Colonic mucosa (tissue), 4 donors: ENCODE measurements around the gene POLD1. TPM values are rescaled to one million over a fixed set of nuclear protein-coding genes. Genes with fewer than 3 reads are reported as not detected.
A peak's percentile ranks its signal among the peaks of the same experiment; 100 is the strongest.

Experiments
- DNase-seq: peaks from one replicate; pipeline ENCODE4 v3.0.0-alpha.2; 2020
- H3K27ac ChIP-seq: fragments of 200-600 bp; one replicate; pipeline ENCODE4 v1.8.0; 2021
- H3K27me3 ChIP-seq: fragments of 200-600 bp; one replicate; pipeline ENCODE4 v1.8.0; 2021
- H3K36me3 ChIP-seq: fragments of 200-600 bp; one replicate; pipeline ENCODE4 v1.8.0; 2021
- H3K4me1 ChIP-seq: fragments of 200-600 bp; one replicate; pipeline ENCODE4 v1.8.0; 2021; ENCODE audit warnings: mild to moderate bottlenecking
- H3K4me3 ChIP-seq: fragments of 200-600 bp; one replicate; pipeline ENCODE4 v1.8.0; 2021
- H3K9ac ChIP-seq, 2 donors: one replicate each; pipeline ENCODE4 v1.7.0; 2013; ENCODE audit warnings: control low read depth in 2 of 2, low read depth in 2 of 2, low read length in 2 of 2
- H3K9me3 ChIP-seq: fragments of 200-600 bp; one replicate; pipeline ENCODE4 v1.8.0; 2021
- CTCF ChIP-seq: fragments of 200-600 bp; IDR thresholded peaks from one replicate; pipeline ENCODE4 v1.8.0; 2022; ENCODE audit warnings: antibody characterized with exemption, mild to moderate bottlenecking
- intact Hi-C: fragments of 100-400 bp; cut with DNase I; formaldehyde crosslinking; loops from one replicate; pipeline ENCODE4 v1.14.1; 2022
- total RNA-seq, 2 donors: library from RNA; stranded (reverse); fragmentation: NEBNext Ultra II Directional in 1 of 2; extraction: Animal tissue kit (Norgen Biotek cat#: 25700) in 1 of 2; gene quantifications; one replicate each; pipeline ENCODE4 v1.2.1, GENCODE V29; 2021
- donor health status: healthy.
- donor health status: DM: no; HTN: no; CAD: no.
- donor health status: DM: no; HTN: no; CAD: no.

The POLD1 gene
- total RNA-seq, 2 donors from 2014 or later = 26.2 to 76.3 TPM

- intact Hi-C loops = no loop called here
- Histone ChIP-seq H3K4me3 (no peak overlapping the region), H3K4me1 (no peaks in the 10 kb centered on the region), H3K9me3 (no peaks in the 10 kb centered on the region), H3K27me3 (no peaks in the 10 kb centered on the region), H3K27ac (no peak overlapping the region), H3K9ac (no peak overlapping the region), H3K36me3 (no peaks in the 10 kb centered on the region)
- no peak for TF ChIP-seq CTCF
- DNase-seq = no peak
Observed at GRCh38 chr19:50362656-50363424, 21.3 kb upstream of the POLD1 start.

- no peaks in the 10 kb centered on the region for H3K36me3 ChIP-seq
- H3K4me3 ChIP-seq = no peak within 1 kb of the TSS
- H3K27ac ChIP-seq = no peak within 1 kb of the TSS
- TF ChIP-seq CTCF = no peak
- no peaks in the 10 kb centered on the region for H3K4me1 ChIP-seq
- no peaks in the 10 kb centered on the region for H3K27me3 ChIP-seq
- no peak within 1 kb of the TSS for H3K9ac ChIP-seq
- intact Hi-C loops = loop anchor here (5.0 kb wide), 2 partner anchors 47 to 417 kb away; no protein-coding TSS in a partner anchor
- DNase-seq = no peak
- H3K9me3 ChIP-seq = no peaks in the 10 kb centered on the region
Observed at GRCh38 chr19:50365434-50366306, 18.5 kb upstream of the POLD1 start, which contains the start of gene NAPSA. NAPSA (minus strand) TSS chr19:50365639; CDS start chr19:50365621, 18 bp downstream.

GRCh38 chr19:50368649-50369570, 15.2 kb upstream of the POLD1 start:
- intact Hi-C loops = loop anchor here (2.0 to 5.0 kb wide), 3 partner anchors 43 to 413 kb away; no protein-coding TSS in a partner anchor
- Histone ChIP-seq H3K4me3 (peak overlapping the region; percentile 69), H3K27ac (peak overlapping the region; percentile 81), H3K9ac (peak overlapping the region; percentile 66 to 69), H3K27me3 (no peaks in the 10 kb centered on the region), H3K4me1 (no peaks in the 10 kb centered on the region), H3K9me3 (no peaks in the 10 kb centered on the region), H3K36me3 (no peaks in the 10 kb centered on the region)
- TF ChIP-seq CTCF = peak; percentile 89
- peak; percentile 94 for DNase-seq

GRCh38 chr19:50371914-50372475, 12.2 kb upstream of the POLD1 start:
- no peaks in the 10 kb centered on the region for H3K4me1 ChIP-seq
- H3K9me3 ChIP-seq = no peaks in the 10 kb centered on the region
- DNase-seq = no peak
- no peak for TF ChIP-seq CTCF
- no peaks in the 10 kb centered on the region for H3K27me3 ChIP-seq
- intact Hi-C loops = no loop called here
- H3K27ac ChIP-seq = no peak overlapping the region
- H3K4me3 ChIP-seq = no peak overlapping the region
- H3K36me3 ChIP-seq = no peaks in the 10 kb centered on the region
- H3K9ac ChIP-seq = no peak overlapping the region
